DMS53 (cell line): ENCODE measurements around the gene SPAG9.
A peak's percentile ranks its signal among the peaks of the same experiment; 100 is the strongest.
"Not testable (repeated sequence)": the region's sequence is repeated elsewhere in the genome, so short reads cannot be mapped to it uniquely, and the experiment has no call there.

Source experiments
- DNase-seq: peaks from one replicate; lab custom pipeline; 2025; lab: John Stamatoyannopoulos, UW

Gene SPAG9

DNA sequence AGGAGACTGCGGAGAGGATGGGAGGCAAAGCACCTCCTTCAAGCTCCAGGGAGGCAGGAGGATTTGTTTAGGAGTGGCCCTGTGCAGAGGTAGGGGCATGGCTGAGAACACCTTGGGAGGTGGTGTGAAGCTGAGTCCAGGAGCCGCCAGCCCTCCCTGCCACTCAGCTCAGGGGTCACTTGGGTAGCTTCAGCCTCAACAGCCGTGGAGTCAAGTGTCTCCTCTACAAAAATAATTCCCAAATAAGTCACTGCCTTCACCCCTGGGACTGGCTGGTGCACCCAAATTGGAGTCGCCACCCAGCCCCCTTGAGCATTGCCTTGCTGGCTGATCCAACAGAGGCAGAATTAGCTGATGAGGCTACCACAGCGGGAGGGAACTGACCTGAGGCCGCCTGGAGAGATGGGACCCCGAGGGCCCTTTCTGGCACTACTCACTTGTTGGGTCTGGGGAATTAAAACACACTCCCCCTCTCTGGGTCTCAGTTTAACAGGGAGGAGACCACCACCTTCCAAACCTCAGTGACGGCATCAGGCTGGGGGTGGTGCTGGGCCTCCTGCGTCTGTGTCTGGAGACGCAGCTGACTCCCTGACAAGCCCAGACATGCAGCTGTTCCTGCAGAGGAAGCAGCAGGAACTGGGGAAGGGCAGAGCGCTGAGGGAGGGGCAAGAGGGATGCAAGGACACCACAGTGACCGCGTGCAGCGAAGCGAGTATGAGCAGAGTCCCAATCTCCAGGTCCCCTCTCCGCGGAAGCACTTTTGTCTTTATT lies 166.7 kb downstream of the SPAG9 start:
- peak; percentile 94 for DNase-seq

DNA sequence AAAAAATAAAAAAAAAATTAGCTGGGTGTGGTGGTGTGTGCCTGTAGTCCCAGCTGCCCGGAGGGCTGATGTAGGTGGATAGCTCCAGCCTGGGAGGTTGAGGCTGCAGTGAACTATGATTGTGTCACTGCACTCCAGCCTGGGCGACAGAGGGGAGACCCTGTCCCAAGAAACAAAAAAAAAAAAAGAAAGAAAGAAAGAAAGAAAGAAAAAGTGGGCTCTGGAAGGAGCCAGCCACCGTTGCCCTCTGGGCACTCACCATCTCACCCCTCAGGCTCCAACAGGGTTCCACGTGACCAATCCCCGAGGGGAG lies 167.2 kb downstream of the SPAG9 start:
- DNase-seq, result no peak

DNA sequence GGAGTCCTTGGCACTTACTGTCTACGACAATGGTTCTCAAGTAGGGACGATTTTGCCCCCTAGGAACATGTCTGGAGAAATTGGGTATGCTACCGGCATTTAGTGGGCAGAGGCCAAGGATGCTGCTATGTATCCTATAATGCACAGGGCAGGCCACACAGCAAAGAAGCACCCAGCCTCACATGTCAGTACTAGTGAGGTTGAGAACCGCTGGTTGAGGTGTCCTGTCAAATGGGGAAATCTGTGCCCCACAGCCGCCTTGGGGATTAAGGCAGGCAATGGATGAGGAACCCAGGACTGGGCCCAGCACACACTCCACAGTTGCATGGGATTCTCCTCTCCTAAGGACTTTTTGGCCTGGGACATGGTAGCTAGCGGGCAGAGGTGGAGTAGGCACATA lies 167.8 kb downstream of the SPAG9 start:
- DNase-seq, result no peak

DNA sequence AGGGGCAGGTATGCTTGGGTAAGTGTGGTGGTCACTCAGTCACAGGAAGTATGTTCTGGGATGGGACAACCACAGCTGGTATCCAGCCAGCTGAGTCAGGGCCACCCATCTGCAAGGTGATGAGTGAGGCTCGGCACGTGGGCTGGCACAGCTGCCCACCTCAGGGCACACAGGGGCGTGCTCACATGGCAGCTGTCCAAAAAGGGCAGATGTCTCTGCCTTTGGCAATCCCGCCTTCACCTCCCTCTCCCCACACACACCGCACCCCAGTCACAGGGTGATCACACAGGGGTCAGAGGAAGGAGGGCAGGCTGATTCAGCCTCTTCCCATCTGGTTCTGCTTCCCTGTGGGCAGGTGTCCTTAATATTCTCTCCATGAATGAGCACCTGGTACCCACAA lies 168.7 kb downstream of the SPAG9 start:
- DNase-seq, result peak; percentile 84

DNA sequence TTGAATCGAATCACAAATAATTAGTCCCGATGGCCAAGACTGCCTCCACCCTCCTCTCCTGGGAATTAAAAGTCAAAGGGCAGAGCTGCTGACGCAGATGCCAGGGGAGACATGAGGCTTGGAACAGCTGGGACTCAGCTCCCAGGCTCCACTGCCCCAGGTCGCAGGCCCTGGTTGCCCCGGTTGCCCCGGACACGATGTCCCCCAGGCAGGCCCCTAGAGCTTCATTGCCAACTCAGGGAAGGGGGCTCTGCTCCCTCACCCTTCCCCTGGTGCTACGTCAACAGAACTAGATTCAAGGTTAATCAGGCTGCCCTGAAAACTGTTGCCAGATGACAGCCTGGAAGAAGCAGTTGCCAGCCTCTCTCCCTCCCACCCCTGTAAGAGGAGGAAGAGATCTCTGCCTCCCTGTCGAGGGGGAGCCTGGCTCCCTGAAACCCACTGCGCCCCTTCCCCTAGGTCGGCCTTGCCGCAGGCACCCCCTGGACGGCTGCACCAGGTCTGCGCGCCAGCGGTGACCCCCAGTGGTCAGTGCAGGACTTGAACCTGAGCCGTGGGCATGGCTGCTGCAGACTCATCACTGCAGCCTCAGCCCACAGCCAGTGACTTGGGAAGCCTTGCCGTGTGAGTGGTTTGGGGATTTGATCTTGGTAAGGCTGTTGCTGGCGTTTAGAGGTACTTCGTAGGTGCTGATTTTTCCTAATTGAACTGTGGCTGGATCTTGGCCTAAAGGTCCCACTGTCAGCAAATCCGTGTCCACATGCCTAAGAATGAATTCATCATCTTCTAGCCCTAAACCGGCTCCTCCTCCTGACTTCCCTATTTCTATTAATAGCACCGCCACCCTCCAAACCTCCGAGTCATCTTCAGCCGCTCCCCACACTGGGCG lies 170.4 kb downstream of the SPAG9 start:
- peak; percentile 82 for DNase-seq

DNA sequence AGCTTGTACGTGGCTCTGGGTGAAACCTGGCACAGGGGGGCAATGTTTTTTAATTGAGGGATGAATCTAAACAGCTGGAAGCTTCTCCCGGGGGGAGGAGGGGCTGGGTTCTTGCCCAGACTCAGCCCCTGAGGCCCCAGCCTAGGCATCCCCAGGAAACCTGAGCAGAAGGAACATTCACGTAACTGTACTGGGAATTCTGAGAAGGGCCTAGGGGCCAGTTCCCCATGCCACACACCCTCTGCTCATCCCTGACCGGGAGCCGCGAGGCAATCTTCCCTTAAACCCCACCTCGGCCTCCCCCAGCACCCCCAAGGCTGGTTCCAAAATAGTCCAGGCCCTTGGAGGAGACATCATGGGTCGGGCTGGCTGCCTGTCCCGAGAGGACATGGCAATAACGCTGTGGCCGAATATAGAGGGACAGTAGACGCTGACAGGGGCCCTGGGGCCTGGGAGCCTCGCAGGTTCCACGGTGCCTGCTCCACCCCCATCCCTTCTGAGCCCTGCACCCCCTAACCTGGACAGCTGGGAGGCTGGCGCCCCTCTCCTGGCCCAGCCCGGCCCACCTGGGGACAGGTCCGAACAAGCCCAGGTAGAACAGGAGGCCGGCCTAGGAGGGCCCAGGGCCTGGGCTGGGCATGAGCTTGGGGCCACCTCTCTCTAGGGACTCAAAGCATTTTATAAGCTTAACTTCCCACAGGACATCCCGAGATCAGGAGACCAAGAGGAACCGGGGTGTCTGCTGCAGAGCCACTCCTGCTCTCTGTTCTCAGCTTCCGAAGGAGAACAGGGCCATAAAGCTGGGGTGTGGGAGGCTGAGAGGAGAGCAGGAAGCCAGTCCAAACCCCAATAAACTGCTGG lies 171.3 kb downstream of the SPAG9 start:
- DNase-seq, result no peak

DNA sequence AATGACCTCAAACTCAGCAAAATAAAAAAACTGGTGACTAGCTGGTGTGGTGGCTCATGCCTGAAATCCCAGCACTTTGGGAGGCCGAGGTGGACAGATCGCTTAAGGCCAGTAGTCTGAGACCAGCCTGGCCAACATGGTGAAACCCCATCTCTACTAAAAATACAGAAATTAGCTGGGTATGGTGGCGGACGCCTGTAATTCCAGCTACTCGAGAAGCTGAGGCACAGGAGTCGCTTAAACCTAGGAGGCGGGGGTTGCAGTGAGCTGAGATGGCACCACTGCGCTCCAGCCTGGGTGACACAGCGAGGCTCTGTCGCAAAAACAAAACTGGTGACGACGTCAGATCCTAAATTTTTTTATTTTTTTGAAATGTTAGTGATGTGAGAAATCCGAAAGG lies 172.0 kb downstream of the SPAG9 start:
- DNase-seq, result no peak

DNA sequence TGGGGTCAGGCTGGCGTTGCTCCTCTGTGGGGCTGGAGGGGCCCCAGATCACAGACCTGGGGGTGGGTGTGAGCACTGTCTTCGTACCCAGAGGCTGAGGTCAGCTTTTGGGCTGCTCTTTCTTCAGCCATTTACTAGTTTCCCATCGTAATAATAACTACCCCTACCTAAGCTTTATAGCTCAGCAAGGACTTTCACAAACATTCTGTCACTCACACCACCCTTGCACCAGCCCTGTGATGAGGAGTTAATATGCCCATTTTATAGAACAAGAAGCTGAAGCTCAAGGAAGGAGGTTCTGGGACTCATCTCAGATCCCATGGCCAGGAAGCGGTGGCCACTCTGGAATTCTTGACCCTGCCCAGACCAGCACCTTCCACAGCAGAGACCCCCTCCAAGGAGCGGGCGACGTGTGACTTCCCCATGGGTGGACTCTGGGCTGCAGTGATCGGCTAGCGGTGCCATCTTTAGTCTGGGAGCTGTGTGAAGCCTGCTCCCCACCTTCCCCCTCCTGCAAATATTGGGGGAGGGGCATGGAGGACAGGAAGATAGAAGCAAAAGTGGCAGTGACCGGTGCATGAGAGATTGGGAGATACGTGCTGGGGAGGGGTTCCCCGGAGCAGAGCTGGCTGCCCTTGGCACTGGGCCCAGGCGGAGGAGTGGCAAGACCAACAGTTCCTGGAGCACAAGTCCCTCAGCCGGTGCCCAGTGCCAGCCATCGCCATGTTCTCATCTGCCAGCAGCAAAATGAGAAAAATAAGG lies 172.7 kb downstream of the SPAG9 start:
- no peak for DNase-seq

DNA sequence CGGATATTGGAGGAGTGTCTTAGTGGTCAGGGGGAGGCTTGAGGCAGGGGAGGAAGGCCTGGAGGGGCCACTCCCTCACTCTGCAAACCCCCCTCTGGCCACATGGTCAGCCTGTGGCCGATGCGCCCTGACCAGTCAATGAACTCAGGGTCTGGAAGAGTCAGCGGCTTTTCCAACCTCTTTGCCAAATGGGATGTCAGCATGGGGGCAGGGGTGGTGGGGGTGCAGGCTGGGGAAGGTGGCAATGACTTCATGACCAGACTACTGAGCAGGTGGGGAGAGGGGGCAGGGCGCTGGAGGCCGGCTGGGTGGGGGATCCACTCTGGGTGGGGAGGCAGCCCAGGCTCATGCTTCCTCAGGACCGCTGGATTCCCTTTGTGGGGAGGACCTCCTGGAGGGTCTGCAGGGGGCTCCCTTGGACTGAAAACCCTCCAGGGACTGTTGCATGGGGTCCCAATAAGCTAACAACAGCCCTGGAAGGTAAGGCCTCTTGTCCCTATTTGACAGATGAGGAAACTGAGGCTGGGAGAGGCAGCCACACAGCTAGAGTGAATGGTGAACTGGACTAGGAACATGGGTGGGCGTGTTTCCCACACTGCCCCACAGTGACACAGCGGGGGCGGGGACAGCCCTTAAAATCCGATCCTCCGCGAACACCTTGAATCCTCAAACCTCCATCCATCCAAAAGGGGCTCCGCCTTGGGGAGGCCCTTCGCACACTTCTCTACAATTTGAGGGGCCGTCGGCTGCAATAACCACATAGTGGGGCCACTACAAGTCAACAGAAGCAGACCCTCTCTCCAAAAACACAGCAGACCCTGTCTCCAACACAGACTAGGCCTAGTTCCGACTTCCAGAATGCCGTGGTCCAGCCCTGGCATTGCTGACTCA lies 173.5 kb downstream of the SPAG9 start:
- no peak for DNase-seq

DNA sequence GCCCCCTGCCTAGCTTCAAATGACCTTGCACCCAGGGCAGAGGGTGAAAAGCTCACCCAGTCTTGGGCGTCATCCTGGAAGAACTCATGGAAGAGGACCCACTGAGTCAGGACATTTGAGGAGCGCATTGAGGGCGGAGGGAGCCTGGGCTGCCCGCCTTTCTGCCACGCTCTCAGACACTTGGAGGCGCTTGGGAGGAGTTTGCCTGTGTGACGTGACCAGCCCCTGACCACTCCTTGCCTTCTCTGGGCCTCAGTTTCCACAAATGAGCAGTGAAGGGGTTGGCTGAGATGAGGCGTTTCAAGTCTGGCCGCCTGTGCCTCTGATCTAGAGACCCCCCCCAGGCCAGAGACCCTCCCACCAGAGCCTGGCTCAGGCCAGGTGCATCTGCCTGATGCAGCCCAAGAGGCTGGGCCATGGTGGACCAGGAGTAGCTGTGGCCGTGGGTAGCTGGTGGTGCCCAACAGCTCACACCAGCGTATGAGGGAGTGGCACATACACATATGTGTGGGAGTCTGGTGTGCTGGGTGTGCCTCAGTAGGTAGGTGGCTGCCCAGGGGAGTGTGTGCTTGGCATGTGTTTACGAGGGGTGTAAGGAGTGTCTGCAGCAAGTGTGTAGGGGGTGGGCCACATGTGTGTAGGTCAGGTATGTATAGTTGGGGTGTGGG lies 174.3 kb downstream of the SPAG9 start:
- no peak for DNase-seq

DNA sequence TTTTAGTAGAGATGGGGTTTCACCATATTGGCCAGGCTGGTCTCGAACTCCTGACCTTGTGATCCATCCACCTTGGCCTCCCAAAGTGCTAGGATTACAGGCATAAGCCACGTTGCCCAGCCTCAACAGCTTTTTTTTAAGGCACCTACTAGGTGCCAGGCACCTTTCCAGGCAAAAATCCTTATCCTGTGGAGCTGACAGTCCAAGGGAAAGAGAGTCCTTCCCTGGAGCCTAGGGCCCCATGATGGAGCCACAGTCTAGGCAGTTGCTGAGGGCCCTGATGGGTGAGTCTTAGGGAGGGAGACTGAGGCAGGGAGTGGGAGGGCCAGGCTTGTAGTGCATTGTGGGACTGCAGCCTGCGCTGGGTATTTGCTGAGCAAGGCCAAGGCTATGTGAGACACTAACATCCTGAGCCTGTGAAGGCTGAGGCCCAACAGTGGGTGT lies 174.9 kb downstream of the SPAG9 start:
- no peak for DNase-seq

DNA sequence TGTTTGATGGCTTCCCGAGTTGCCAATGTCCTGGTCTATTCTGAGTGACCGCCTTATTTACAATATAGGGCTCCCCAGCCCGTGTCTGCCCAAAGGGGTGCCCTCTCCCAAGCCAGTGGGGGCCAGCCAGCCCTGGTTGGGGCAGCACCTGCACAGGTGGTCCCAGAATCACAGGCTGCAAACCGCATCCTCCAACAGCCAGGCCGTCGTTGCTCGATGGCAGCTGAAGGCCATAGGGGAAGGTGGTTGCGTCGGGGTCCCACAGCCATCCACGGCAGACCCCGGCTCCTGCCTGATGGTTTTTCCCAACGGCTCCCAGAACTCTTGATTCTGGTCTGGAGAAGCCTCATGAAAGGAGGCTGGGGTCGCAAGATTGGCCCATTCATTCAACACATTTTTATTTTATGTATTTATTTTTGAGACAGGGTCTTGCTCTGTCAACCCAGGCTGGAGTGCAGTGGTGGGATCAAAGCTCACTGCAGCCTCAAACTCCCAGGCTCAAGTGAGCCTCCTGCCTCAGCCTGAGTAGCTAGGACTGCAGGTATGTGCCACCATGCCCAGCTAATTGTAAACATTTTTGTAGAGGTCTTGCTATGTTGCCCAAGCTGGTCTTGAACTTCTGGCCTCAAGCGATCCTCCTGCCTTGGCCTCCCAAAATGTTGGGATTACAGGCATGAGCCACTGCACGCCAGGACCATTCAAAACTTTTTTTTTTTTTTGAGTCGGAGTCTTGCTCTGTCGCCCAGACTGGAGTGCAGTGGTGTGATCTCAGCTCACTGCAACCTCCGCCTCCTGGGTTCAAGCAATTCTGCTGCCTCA lies 175.6 kb downstream of the SPAG9 start:
- no peak for DNase-seq

DNA sequence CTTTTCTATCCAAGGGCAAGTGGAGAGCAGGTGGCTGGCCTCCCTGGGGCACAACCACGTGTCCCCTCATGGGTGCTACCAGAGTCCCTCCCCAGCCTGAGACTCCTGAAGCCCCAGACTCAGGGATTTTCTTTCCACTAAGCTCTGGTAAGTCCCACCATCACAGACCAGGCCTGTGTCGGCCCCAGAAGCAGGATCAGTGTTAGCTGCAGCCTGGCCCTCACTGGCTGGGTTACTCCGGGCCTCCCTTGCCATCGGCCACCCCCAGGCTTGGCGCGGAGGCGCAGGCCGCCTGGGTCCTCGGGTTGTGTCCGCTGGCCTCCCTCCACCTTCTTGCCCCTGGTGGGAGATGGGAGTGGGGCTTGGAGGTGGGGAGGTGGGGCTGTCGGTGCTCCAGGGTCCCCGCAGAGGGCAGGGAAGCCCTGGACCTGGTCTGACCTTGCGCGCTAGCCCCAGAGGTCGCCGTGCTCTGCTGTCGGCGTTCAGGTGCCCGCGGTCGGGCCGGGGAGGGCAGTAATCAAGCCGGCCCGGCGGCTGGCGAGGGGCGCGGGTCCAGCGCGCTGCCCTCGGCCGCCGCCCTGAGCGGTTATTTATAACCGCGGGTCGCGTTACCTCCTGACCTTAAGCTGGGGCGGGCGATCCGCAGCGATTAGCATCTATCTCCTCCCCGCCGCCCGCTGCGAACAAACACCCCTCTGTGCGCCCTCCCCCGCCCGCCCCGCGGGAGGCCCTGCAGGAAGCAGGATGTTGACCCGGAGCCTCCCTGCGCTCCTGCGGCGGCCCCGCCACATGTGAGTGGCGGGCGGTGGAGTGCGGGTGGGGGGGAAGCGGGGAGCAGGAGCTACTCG lies 176.4 kb downstream of the SPAG9 start:
- DNase-seq, result peak; percentile 98

DNA sequence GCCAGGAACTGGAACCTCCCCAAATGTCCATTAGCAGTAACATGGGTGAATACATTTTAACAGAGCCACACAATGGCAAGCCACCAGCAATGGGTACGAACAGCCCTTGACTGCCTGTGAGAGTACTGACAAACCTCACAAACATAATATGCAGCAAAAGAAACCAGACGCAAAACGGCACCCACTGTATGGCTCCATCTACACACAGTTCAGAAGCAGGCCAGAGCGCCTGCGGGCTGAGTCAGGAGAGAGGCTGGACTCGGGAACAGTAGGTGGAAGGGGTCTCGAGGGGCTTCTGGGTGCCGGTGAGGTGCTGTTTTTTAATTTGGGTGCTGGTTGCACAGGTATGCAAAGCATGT lies 177.1 kb downstream of the SPAG9 start:
- peak; percentile 62 for DNase-seq

DNA sequence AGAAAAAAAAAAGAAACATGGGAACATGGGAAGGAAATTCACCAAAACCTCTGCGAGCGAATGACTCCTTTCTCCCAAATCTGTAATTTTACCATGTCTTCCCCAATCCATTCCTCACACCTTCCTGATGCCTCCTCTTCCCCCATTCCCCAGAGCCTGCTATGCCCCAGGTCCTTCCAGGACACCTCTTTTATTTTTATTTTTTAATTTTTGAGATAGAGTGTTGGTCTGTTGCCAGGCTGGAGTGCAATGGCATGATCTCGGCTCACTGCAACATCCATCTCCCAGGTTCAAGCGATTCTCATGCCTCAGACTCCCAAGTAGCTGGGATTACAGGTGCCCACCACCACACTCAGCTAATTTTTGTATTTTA lies 179.0 kb downstream of the SPAG9 start:
- DNase-seq, result not testable (repeated sequence)

DNA sequence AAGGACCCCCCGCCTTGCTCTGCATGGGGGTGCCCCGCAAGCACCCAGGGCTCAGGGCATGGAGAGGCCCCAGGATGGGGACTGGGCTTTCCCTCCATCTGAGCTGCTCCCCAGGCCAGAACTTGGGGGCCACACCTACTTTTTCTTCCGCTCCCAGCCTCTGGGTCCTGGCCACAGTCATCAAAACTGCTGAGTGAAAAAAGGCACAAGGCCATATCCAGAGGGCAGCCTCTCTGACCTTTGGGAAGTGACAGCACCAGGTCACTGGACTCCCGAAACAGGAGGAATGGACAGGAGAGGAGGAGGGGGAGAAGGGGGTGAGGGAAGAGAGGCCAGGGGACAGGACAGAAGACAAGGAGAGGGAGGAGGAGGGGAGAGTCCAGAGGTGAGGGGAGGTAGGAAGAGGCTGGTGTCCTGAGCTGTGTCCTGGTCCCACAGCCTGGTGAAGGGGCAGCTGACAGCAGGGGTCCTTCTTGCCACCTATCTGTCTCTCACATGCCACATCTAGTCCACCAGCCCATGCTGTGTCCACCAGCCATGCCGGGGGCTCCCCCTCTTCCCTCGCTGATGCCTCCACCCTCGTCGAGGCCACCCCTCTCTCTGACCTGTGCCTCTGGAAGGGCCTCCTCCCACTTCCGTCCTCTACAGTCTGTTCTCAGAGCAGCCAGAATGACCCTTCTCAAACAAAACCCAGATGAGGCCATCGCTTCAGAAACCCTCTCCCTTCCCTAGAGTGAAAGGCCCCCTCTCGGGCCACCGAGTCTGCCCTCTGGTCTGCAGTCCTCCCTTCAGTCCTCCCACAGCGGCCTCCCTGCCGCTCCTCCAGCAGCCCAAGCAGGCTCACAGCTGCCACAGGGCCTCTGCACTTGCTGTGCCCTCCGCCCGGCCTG lies 180.6 kb downstream of the SPAG9 start:
- DNase-seq, result no peak

DNA sequence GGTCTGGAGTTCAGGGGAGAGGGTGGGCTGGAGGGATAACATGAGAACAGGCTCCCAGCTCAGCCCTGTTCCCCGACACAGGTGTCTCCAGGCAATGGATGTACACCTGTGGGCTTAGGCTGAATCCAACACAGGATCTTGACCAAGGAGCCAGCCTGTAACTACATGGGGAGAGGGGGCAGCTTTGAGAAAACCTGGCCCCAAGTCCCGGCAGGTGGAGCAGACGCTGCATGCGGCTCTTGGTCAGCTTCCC lies 181.2 kb downstream of the SPAG9 start:
- DNase-seq, result no peak
